Measurements from ENCODE around the gene GIN1. TPM values are rescaled to one million over a fixed set of nuclear protein-coding genes. Genes with fewer than 3 reads are reported as not detected.
"Not testable (repeated sequence)": the region's sequence is repeated elsewhere in the genome, so short reads cannot be mapped to it uniquely, and the experiment has no call there.

The GIN1 gene, protein sequence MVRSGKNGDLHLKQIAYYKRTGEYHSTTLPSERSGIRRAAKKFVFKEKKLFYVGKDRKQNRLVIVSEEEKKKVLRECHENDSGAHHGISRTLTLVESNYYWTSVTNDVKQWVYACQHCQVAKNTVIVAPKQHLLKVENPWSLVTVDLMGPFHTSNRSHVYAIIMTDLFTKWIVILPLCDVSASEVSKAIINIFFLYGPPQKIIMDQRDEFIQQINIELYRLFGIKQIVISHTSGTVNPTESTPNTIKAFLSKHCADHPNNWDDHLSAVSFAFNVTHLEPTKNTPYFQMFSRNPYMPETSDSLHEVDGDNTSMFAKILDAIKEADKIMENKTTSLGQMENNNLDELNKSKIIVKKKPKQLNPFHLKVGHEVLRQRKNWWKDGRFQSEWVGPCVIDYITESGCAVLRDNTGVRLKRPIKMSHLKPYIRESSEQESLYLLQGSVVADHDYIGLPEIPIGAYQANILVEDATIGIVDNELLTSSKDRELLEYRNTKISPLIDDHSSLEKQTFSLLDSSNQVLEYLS
- 18.9 TPM for total RNA-seq
- long read RNA-seq, transcript GIN1-201 (8 exons, 3,229 nt), result major isoform, 9 of 15 reads
- long read RNA-seq, partial matches to known transcripts, result 0 of 15 reads
- long read RNA-seq, other reads (novel, unspliced or antisense), result 4 of 15 reads

DNA sequence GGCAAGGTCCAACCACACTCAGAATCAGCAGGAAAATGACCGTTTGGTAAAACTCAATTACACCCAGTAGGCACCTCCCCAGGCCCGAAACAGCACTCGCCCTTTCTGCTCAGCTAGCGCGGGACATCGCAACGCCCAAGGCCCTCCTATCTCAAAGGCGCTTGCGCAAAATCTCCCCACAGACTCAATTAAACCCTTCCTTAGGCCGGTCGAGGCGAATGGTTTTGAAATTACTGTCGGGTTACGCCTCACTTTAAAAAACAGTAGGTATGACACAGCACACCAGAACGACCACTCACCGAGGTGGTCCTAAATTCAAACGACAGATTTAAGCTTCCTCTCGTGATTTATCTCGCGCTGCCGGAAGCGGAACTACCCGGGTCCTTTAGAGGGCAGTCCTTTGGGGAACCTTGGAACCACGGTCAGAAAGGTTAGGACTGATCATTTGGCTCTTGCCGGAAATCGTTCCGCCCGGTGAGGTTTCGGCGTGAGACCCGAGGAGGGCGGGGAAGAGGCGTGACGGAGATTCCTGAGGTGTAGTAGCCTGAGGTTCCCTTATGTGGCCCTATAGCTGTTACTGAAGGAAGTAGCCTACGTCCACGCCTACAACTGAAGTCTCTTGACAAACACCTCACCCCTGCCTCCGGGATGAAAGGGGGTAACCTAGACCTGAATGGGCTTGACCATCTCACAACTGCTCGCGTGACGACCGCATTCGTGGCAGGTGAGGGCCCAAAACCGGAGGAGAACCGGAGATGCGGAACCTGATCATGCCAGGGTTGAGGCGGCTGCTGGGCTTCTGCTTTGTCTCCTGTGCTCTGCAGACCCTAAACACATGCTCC lies at the start of gene GIN1, which contains the start of gene PPIP5K2:
GIN1 (minus strand) TSS at position 374 of the 842 bp plus-strand sequence. CDS start 11,431 bp downstream, outside the sequence.
PPIP5K2 (plus strand) TSS at position 537 of the 842 bp plus-strand sequence. CDS start 9,289 bp downstream, outside the sequence.
- peak; percentile 95 for DNase-seq
- peak; percentile 99 for ATAC-seq
- intact Hi-C loops (cut with micrococcal nuclease), result no loop called here

DNA sequence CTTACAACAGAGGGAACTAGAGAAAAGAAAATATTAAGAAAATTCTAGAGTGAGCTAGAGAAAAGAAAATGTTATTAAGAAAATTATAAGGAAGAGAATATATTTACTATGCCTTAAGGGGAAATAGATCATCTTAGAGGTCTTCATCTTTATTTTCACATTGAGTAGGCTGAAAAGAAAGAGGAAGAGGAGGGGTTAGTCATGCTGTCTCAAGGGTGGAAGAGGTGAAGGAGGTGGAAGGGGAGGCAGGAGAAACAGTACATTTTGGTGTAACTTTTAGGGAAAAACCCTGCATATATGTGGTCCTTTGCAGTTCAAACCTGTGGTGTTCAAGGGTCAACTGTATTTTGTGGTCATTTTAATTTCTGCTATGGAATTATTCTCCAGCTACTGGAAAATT lies 46.8 kb upstream of the GIN1 start:
- no peak for ATAC-seq
- intact Hi-C loops (cut with micrococcal nuclease), result no loop called here
- no peak for DNase-seq

GRCh38 chr5:103151156-103151555 lies 31.2 kb upstream of the GIN1 start:
- DNase-seq, result no peak
- intact Hi-C loops (cut with micrococcal nuclease), result no loop called here
- ATAC-seq, result no peak

- intact Hi-C loops (cut with micrococcal nuclease), result no loop called here
These were observed 28.3 kb upstream of the GIN1 start for GRCh38 chr5:103148213-103148612.

GRCh38 chr5:103145196-103145595 lies 25.3 kb upstream of the GIN1 start:
- no peak for ATAC-seq
- DNase-seq, result no peak
- intact Hi-C loops (cut with micrococcal nuclease), result no loop called here

More at GRCh38 chr5:103148213-103148612, 28.3 kb upstream of the GIN1 start:
- DNase-seq (no peak), ATAC-seq (no peak)

GRCh38 chr5:103142132-103142531 lies 22.2 kb upstream of the GIN1 start:
- intact Hi-C loops (cut with micrococcal nuclease), result loop anchor here (5.0 kb wide), 1 partner anchor 560 kb away; no protein-coding TSS in a partner anchor
- ATAC-seq, DNase-seq: not testable (repeated sequence)

DNA sequence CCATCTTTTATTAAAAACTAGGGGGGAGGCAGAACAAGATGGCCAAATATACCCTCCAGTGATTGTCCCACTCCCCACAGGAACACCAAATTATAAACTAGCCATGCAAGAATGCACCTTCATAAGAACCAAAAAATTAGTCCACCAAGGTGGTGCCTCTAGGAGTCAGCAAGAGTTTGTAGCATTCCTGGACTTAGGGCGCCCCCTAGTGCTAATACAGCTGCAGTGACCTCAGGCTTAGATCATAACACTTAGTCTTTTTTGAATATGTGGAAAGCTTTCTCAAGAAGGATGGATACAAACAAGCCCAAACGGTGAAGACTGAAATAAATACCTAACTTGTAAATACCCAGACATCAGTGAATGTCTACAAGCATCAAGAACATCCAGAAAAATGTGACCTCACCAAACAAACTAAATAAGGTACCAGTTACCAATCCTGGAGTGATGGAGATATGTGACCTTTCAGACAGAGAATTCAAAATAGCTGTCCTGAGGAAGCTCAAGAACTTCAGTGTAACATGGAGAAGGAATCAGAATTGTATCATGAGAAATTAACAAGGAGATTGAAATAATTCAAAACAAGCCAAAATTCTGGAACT lies 19.4 kb upstream of the GIN1 start:
- intact Hi-C loops (cut with micrococcal nuclease), result no loop called here
- ATAC-seq (peak; percentile 84), DNase-seq (peak; percentile 59)

GRCh38 chr5:103138202-103138690 lies 18.3 kb upstream of the GIN1 start:
- intact Hi-C loops (cut with micrococcal nuclease), result no loop called here
- DNase-seq (no peak), ATAC-seq (no peak)

- intact Hi-C loops (cut with micrococcal nuclease), result no loop called here
- ATAC-seq, result no peak
- no peak for DNase-seq
These were observed 15.5 kb upstream of the GIN1 start for GRCh38 chr5:103135461-103135860.

GRCh38 chr5:103133231-103133630 lies 13.3 kb upstream of the GIN1 start:
- intact Hi-C loops (cut with micrococcal nuclease), result no loop called here
- no peak for ATAC-seq
- no peak for DNase-seq

GRCh38 chr5:103132684-103133083 lies 12.7 kb upstream of the GIN1 start:
- DNase-seq (no peak), ATAC-seq (no peak)
- intact Hi-C loops (cut with micrococcal nuclease), result no loop called here

DNA sequence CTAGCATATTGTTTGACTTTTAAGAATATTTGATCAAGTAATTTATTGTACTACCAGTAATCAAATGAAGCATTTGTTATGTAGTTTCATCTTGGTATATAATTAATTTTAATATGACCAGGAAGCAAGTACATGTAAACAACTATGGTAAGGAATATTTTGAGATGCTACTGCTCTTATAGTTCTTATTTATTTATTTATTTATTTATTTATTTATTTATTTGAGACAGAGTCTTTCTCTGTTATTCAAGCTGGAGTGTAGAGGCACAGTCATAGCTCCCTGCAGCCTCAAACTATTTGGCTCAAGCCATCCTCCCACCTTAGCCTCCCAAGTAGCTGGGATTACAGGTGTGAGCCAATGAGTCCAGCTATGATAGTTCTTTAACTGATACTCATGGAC lies 8.3 kb upstream of the GIN1 start:
- no peak for ATAC-seq
- intact Hi-C loops (cut with micrococcal nuclease), result no loop called here

DNA sequence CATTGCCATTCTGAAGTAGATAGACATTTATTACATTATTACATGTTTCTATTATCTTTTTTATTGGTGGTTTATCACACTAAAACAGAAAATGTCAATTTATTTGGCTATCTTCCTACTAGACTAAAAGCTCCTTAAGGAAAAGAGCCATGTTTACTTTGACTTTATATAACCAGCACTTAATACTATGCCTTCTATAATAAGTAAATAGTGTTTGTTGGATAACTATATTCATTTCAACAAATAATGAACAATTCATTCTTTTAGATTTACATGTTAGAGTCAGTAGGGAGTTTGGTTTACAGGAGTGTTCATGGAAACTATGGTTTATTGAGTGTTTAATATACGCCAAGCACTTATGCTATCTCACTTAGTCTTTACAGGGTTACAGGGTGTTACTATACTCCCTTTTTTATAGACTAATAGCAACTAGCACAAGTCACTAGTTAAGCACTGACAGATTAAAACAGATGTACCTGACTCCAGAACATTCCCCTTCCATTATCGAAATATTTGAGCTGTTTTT lies 7.4 kb upstream of the GIN1 start:
- ATAC-seq, result no peak
- intact Hi-C loops (cut with micrococcal nuclease), result no loop called here
- no peak for DNase-seq

More for the DNA sequence above, 8.3 kb upstream of the GIN1 start:
- DNase-seq, result no peak

- ATAC-seq (no peak), DNase-seq (no peak)
- intact Hi-C loops (cut with micrococcal nuclease), result no loop called here
These were observed 6.6 kb upstream of the GIN1 start for GRCh38 chr5:103126557-103126956.

DNA sequence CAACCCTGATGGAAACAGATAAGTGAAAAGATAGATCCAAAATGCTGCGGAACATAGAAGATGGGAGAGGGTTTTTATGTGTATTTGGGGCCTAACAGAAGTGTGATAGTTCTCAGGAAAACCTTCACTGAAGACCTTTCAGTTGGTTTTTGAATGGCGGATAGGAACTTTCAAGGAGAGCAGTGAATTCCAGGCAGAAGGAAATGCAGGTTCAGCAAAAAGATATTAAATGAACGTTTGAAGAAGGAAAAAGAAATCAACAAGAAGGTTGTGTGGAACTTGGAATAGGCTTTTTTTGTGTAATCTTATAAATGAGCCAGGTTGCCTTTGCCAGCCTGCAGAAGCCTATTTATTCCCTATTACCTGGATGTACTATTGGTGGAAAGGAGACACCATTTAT lies 2.3 kb upstream of the GIN1 start:
- ATAC-seq (no peak), DNase-seq (no peak)
- intact Hi-C loops (cut with micrococcal nuclease), result no loop called here

DNA sequence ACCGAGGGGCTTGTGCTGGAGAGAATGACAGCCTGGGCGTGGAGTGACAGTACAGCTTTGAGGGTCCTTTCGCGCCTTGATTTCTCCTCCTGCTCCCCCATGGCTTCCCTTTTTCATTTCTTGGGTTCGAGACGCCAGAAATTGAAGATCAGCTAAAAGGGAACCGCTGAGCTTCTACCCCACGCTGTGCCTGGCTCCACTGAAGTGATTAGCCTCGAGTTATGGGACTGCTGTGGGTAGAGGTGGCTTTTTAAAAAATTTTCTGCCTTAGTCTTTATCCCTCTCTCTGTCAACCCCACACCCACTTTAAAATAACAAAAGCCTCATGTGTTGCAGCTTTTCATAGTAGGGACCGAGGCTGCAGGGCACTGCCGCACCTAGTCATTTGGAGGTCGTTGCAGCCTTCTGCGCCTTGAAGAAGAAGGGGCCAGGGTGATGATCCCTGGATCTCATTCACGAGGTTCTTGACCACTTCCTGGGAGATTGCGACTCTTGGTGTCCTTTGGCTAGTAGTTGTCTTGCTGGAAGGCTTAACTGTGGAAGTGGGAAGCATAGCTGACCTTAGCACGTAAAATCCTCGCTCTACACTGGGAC lies 766 bp upstream of the GIN1 start:
- intact Hi-C loops (cut with micrococcal nuclease), result no loop called here
- DNase-seq (no peak), ATAC-seq (peak; percentile 5)

DNA sequence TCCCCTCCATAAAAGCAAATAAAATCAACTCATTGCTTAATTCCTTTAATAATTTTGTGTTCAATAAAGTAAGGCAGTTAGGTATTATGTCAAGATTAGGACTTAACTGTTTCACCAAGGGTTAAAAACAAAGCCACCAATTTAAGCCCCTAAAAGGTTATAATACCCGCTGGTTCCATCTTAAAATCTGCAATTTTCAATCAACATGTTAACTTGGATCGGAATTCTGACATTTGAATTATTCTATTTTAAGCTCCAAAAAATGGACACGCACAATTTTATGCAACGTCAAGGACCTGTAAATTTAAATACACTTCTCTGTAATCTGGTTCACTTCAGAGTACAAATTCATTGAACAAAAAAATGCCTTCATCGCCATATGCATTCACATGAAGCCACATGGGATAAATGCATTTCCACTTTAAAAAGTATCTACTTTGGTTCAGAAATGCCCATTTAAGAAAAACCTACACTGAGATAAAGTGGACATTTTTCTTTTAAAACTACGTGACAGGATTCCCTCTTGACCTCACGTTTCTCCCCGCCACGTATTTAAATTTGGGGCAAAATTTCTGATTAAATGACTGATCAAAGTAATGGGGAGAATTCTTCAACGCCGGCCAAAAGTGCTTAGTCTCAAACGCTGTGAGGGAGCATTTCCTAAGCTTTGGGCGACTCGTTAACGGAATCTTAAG lies 721 bp downstream of the GIN1 start:
- intact Hi-C loops (cut with micrococcal nuclease), result no loop called here
- no peak for ATAC-seq
- DNase-seq, result no peak

GRCh38 chr5:103117471-103117991 lies 2.4 kb downstream of the GIN1 start:
- ATAC-seq, result no peak
- DNase-seq, result no peak
- intact Hi-C loops (cut with micrococcal nuclease), result no loop called here

Data from left ventricle myocardium superior (tissue), 1 donor.